Pancreas (tissue), 10 donors: Measurements from ENCODE around the gene TRPM7. TPM values are rescaled to one million over a fixed set of nuclear protein-coding genes. Genes with fewer than 3 reads are reported as not detected.

Source experiments
- ATAC-seq, 4 donors: fragments of 200-7000 bp; cut with Tn5 transposase; one replicate each; pipeline versions ENCODE4 v1.8.0 to v1.9.1; 2020; ENCODE audit warnings: mild to moderate bottlenecking in 4 of 4, moderate library complexity in 4 of 4
- DNase-seq, 6 donors: peaks; one replicate each; pipeline ENCODE4 v3.0.0-alpha.2; 2020
- FAIRE-seq: peaks from 2 replicates; lab custom pipeline; 2012; peaks lifted over from hg19 to GRCh38; lab: Jason Lieb, UNC
- H3K27ac ChIP-seq, 4 donors: fragments of 200-600 bp; sonication (generic); 1 replicate in 3 of 4; 2 replicates in 1 of 4; pipeline versions ENCODE4 v1.5.0 to v1.8.0; 2020
- H3K27me3 ChIP-seq, 4 donors: fragments of 200-600 bp; one replicate each; pipeline ENCODE4 v1.8.0; 2021
- H3K36me3 ChIP-seq, 3 donors: fragments of 200-600 bp; sonication (generic) in 1 of 3; one replicate each; pipeline versions ENCODE4 v1.5.0 to v1.8.0; 2020 to 2021
- H3K4me1 ChIP-seq, 3 donors: fragments of 200-600 bp; one replicate each; pipeline ENCODE4 v1.8.0; 2021
- H3K4me3 ChIP-seq, 4 donors: fragments of 200-600 bp; sonication (generic) in 2 of 4; one replicate each; pipeline versions ENCODE4 v1.5.0 to v1.8.0; 2020 to 2021
- H3K9me3 ChIP-seq, 4 donors: fragments of 200-600 bp; one replicate each; pipeline ENCODE4 v1.8.0; 2021
- WGBS, 2 donors: extraction: QIAGEN DNeasy Blood & Tissue Kit; methylation state at CpG; one replicate each; pipeline ENCODE4 v1.1.7; 2013; 5-methylcytosine and 5-hydroxymethylcytosine counted together
- intact Hi-C, 3 donors: fragments of 100-400 bp; cut with DNase I; formaldehyde crosslinking; loops; one replicate each; pipeline versions ENCODE4 v1.11.1 to v1.14.2; 2022
- polyA plus RNA-seq, 2 donors: library from polyadenylated mRNA; stranded (reverse); fragments of 200-250 nt; gene quantifications; one replicate each; pipeline ENCODE4 v1.2.3, GENCODE V29; 2013
- total RNA-seq, 6 donors: library from RNA; stranded (reverse); fragmentation: NEBNext Ultra II Directional in 4 of 6; extraction: Animal tissue kit (Norgen Biotek cat#: 25700) in 4 of 6; gene quantifications; one replicate each; pipeline versions ENCODE4 v1.2.1 to v1.2.4, GENCODE V29; 2021 to 2023
- TF ChIP-seq, protein P1 (sequence below), 4 donors: fragments of 200-600 bp; sonication (generic) in 3 of 4; IDR thresholded peaks; one replicate each; pipeline versions ENCODE4 v1.5.0 to v1.8.0; 2021; ENCODE audit warnings: antibody characterized with exemption in 4 of 4
- donor health status: healthy with polysubstance abuse.
- donor health status: DM: no; HTN: no; CAD: no; lungs with moderate emphysema.
- donor health status: DM: no; HTN: no; CAD: no.
- donor health status: control.
- donor health status: control.
- donor health status: Bipolar disorder and iron deficiency.
- donor health status: DM: yes; HTN: yes; CAD: no.
- donor health status: DM: no; HTN: no; CAD: no.
- donor health status: DM: no; HTN: no; CAD: no.
- donor health status: DM: yes; HTN: yes; CAD: no.

Gene TRPM7
- total and polyA plus RNA-seq, 8 donors: 4.6 to 20.7 (median 13.9) TPM

DNA sequence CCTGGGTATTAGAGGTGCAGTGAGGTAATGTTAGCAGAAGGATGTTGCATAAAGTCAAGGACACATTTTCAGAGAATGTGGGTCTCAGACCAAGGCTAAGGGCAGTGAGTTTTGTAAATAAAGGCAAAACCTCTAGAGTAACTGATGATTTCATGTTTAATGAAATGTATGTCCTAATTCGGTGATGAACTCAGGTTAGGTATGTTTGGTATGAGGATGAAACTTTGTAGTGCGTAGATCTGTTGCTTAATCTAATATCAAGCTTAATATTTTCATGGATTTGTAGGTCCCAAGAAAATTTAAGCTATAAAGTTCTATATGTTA, 143.7 kb downstream of the TRPM7 start:
- Histone ChIP-seq H3K9me3 (no peaks in the 10 kb centered on the region), H3K27ac (no peak overlapping the region), H3K4me1 (no peaks in the 10 kb centered on the region), H3K27me3 (no peaks in the 10 kb centered on the region), H3K36me3 (no peaks in the 10 kb centered on the region), H3K4me3 (no peak overlapping the region)
- DNase-seq: no peak
- FAIRE-seq: no peak
- intact Hi-C loops: no loop called here
- TF ChIP-seq, protein P1, sequence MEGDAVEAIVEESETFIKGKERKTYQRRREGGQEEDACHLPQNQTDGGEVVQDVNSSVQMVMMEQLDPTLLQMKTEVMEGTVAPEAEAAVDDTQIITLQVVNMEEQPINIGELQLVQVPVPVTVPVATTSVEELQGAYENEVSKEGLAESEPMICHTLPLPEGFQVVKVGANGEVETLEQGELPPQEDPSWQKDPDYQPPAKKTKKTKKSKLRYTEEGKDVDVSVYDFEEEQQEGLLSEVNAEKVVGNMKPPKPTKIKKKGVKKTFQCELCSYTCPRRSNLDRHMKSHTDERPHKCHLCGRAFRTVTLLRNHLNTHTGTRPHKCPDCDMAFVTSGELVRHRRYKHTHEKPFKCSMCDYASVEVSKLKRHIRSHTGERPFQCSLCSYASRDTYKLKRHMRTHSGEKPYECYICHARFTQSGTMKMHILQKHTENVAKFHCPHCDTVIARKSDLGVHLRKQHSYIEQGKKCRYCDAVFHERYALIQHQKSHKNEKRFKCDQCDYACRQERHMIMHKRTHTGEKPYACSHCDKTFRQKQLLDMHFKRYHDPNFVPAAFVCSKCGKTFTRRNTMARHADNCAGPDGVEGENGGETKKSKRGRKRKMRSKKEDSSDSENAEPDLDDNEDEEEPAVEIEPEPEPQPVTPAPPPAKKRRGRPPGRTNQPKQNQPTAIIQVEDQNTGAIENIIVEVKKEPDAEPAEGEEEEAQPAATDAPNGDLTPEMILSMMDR (IDR thresholded peaks at IDR 0.05): no peak
- no peak for ATAC-seq
- 72 to 80% methylated on average over 2 of the region's 2 CpGs for WGBS, 2 donors

GRCh38 chr15:50531766-50532165, 154.8 kb downstream of the TRPM7 start:
- Histone ChIP-seq H3K27ac (no peak overlapping the region), H3K27me3 (no peaks in the 10 kb centered on the region), H3K4me3 (no peak overlapping the region), H3K36me3 (no peaks in the 10 kb centered on the region), H3K4me1 (no peaks in the 10 kb centered on the region), H3K9me3 (no peaks in the 10 kb centered on the region)
- intact Hi-C loops: no loop called here
- TF ChIP-seq, protein P1 (IDR thresholded peaks at IDR 0.05): no peak
- DNase-seq (no peak), ATAC-seq (no peak), FAIRE-seq (no peak)
- 75 to 87% methylated on average over 4 of the region's 4 CpGs for WGBS, 2 donors

DNA sequence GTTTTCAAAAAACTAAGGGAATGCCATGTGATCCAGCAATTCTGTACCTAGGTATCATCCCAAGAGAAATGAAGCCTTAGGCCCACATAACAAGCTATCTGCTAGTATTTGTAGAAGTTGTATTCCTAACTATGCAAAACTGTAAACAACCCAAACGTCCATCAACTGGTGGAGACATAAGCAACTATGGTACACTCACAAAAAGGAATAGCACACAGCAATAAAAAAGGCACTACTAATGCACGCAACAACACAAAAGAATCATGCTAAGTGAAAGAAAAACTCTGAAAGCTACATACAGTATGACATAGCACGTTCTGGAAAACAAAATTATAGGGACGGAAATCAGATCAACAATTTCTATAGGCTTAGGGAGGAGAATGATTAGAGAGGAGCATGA, 155.4 kb downstream of the TRPM7 start:
- no peaks in the 10 kb centered on the region for H3K27me3 ChIP-seq
- TF ChIP-seq, protein P1 (IDR thresholded peaks at IDR 0.05): no peak
- intact Hi-C loops: no loop called here
- H3K4me1 ChIP-seq: no peaks in the 10 kb centered on the region
- DNase-seq: no peak
- H3K4me3 ChIP-seq: no peak overlapping the region
- H3K27ac ChIP-seq: no peak overlapping the region
- ATAC-seq: no peak
- 74 to 82% methylated on average over 4 of the region's 4 CpGs for WGBS, 2 donors
- H3K36me3 ChIP-seq: no peaks in the 10 kb centered on the region
- H3K9me3 ChIP-seq: no peaks in the 10 kb centered on the region
- FAIRE-seq: no peak

- no peak overlapping the region for H3K4me3 ChIP-seq
- 66 to 72% methylated on average over 5 of the region's 5 CpGs for WGBS, 2 donors
- intact Hi-C loops: no loop called here
- no peaks in the 10 kb centered on the region for H3K36me3 ChIP-seq
- TF ChIP-seq, protein P1 (IDR thresholded peaks at IDR 0.05): no peak
- no peaks in the 10 kb centered on the region for H3K27me3 ChIP-seq
- no peak for FAIRE-seq
- DNase-seq: no peak
- no peaks in the 10 kb centered on the region for H3K9me3 ChIP-seq
- H3K4me1 ChIP-seq: no peaks in the 10 kb centered on the region
- no peak overlapping the region for H3K27ac ChIP-seq
- ATAC-seq: no peak
Observed at GRCh38 chr15:50523851-50524251, 162.7 kb downstream of the TRPM7 start.

DNA sequence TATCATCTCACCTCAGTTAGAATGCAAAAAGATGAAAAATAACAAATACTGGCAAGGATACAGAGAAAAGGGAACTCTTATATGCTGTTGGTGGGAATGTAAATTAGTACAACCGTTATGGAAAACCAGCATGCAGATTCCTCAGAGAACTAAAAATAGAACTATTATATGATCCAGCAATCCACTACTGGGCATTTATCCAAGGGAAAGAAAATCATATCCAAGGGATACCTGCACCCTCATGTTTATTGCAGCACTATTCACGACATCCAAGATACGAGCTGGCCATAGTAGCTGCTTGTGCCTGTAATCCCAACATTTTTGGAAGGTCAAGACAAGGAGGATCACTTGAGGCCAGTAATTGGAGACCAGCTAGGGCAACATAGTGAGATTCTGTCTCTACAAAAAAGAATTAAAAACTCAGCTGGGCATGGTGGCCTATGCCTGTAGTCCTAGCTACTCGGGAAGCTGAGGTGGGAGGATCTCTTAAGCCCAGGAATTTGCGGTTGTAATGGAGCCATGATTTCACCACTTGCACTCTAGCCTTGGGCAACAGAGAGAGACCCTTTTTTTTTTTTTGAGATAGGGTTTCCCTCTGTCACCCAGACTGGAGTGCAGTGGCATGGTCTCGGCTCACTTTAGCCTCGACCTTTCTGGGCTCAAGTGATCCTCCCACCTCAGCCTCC, 166.7 kb downstream of the TRPM7 start:
- intact Hi-C loops: no loop called here
- no peak for FAIRE-seq
- no peaks in the 10 kb centered on the region for H3K9me3 ChIP-seq
- no peaks in the 10 kb centered on the region for H3K36me3 ChIP-seq
- no peak overlapping the region for H3K4me3 ChIP-seq
- ATAC-seq: no peak
- DNase-seq: no peak
- 82 to 87% methylated on average over 7 of the region's 7 CpGs for WGBS, 2 donors
- no peak overlapping the region for H3K27ac ChIP-seq
- no peaks in the 10 kb centered on the region for H3K4me1 ChIP-seq
- TF ChIP-seq, protein P1 (IDR thresholded peaks at IDR 0.05): no peak
- H3K27me3 ChIP-seq: no peaks in the 10 kb centered on the region
